ENCODE data around the gene CCDC159. TPM values are rescaled to one million over a fixed set of nuclear protein-coding genes. Genes with fewer than 3 reads are reported as not detected.

Gene CCDC159
- total RNA-seq, 4 donors from 2014 or later = 1.2 to 46.2 (median 16.4) TPM

- no peaks in the 10 kb centered on the region for H3K27me3 ChIP-seq
- intact Hi-C loops (cut with DNase I; ENCODE audit: low total_unique reads) = no loop called here
- no peak for TF ChIP-seq CTCF (IDR thresholded peaks at IDR 0.05)
- no peak for TF ChIP-seq POLR2A (IDR thresholded peaks at IDR 0.05)
- no peak overlapping the region for H3K4me3 ChIP-seq
- no peak for DNase-seq
- H3K36me3 ChIP-seq = no peaks in the 10 kb centered on the region
- H3K9me3 ChIP-seq = no peaks in the 10 kb centered on the region
- no peaks in the 10 kb centered on the region for H3K4me1 ChIP-seq
- no peak overlapping the region for H3K27ac ChIP-seq
These were observed 14.9 kb downstream of the CCDC159 start for GRCh38 chr19:11361037-11361770.

DNA sequence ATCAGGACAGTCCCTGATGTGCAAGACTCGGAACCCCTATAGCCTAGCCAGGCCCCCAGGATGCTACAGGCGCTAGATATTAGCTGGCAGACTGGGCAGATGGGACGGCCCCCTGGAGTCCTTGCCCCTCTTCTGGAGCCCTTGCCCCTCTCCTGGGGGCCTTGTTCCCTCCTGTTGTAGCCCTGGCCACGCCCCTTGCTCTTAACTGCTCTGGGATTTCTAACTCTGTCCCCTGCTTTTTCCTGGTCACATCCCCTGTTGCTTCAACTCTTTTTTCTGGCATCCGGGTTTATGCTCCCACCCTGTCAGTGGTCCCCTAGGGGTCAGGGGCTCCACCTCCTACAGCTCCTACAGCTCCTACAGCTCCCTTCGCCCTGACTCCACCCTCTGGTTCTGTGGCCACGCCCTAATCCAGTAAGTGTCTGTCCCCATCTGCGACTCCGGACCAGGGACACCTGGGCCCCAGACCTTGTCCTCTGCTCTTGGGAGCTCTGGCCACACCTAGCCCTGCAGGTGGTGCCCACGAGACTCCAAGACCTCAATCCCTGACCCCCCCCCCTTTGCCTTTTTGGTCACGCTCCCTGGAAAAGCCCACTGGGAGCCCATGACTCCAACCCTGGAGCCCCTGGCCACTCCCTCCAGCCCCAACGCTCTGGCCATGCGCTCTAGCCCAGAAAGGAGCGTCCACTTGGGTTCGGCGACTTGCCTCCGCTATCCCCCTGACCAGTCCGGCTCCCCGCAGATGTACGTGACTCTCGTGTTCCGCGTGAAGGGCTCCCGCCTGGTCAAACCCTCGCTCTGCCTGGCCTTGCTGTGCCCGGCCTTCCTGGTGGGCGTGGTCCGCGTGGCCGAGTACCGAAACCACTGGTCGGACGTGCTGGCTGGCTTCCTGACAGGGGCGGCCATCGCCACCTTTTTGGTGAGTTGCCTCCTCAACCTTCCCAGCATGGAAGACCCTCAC lies 15.7 kb downstream of the CCDC159 start:
- TF ChIP-seq POLR2A (IDR thresholded peaks at IDR 0.05) (no peak), CTCF (IDR thresholded peaks at IDR 0.05) (no peak)
- intact Hi-C loops (cut with DNase I; ENCODE audit: low total_unique reads) = no loop called here
- Histone ChIP-seq H3K27ac (no peak overlapping the region), H3K4me1 (no peaks in the 10 kb centered on the region), H3K27me3 (no peaks in the 10 kb centered on the region), H3K36me3 (no peaks in the 10 kb centered on the region), H3K9me3 (no peaks in the 10 kb centered on the region), H3K4me3 (no peak overlapping the region)
- DNase-seq = no peak

- no peak for TF ChIP-seq CTCF (IDR thresholded peaks at IDR 0.05)
- TF ChIP-seq POLR2A (IDR thresholded peaks at IDR 0.05) = no peak
- no peaks in the 10 kb centered on the region for H3K9me3 ChIP-seq
- H3K4me3 ChIP-seq = no peak overlapping the region
- H3K4me1 ChIP-seq = no peaks in the 10 kb centered on the region
- intact Hi-C loops (cut with DNase I; ENCODE audit: low total_unique reads) = no loop called here
- no peaks in the 10 kb centered on the region for H3K36me3 ChIP-seq
- H3K27ac ChIP-seq = no peak overlapping the region
- H3K27me3 ChIP-seq = no peaks in the 10 kb centered on the region
- DNase-seq = no peak
These were observed 17.6 kb downstream of the CCDC159 start for GRCh38 chr19:11363881-11364280.

DNA sequence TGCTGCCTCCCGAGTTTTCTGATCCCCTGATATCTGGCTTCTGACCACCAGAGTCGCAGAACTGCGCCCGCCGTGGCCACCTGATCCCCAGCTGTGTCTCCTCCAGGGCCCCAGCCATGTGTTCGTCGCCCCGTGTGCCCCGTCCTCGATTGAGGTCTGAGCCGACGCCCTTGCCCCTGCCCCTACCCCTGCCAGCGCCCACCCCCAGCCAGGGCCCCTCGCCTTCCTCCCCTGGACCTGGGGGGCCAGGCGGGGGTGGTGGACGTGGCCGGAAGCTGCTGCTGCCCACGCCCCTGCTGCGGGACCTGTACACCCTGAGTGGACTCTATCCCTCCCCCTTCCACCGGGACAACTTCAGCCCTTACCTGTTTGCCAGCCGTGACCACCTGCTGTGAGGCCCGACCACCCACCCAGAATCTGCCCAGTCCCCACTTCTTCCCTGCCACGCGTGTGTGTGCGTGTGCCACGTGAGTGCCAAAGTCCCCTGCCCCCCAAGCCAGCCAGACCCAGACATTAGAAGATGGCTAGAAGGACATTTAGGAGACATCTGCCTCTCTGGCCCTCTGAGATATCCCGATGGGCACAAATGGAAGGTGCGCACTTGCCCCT lies 18.1 kb downstream of the CCDC159 start:
- DNase-seq = no peak
- intact Hi-C loops (cut with DNase I; ENCODE audit: low total_unique reads) = no loop called here
- no peaks in the 10 kb centered on the region for H3K36me3 ChIP-seq
- H3K4me3 ChIP-seq = no peak overlapping the region
- H3K27me3 ChIP-seq = no peaks in the 10 kb centered on the region
- H3K4me1 ChIP-seq = no peaks in the 10 kb centered on the region
- H3K27ac ChIP-seq = no peak overlapping the region
- H3K9me3 ChIP-seq = no peaks in the 10 kb centered on the region
- TF ChIP-seq POLR2A (IDR thresholded peaks at IDR 0.05) (no peak), CTCF (IDR thresholded peaks at IDR 0.05) (no peak)
